Naive thymus-derived CD4-positive, alpha-beta T cell (primary cell): ENCODE results near the gene KLHL13. TPM values are rescaled to one million over a fixed set of nuclear protein-coding genes. Genes with fewer than 3 reads are reported as not detected.

ENCODE experiments used
- ATAC-seq: fragments of 150-1000 bp; cut with Tn5 transposase; 2 replicates; pipeline ENCODE4 v1.10.0; 2021; ENCODE audit warnings: mild to moderate bottlenecking, moderate library complexity
- CTCF ChIA-PET: fragments of 350-600 bp; sonication (Branson Sonifier 250); formaldehyde crosslinking; loops from one replicate; lab custom pipeline; 2021; ENCODE audit warnings: antibody characterized with exemption; lab: Charles Lee
- POLR2A ChIA-PET: fragments of 350-600 bp; sonication (Branson Sonifier 250); formaldehyde crosslinking; loops from one replicate; lab custom pipeline; 2021; ENCODE audit warnings: antibody characterized with exemption, inconsistent platforms; lab: Charles Lee
- DNase-seq, 9 donors: peaks; one replicate each; pipeline versions ENCODE4 v3.0.0 to v3.0.0-alpha.2; 2020 to 2022; ENCODE audit warnings: mixed read lengths in 1 of 9
- H3K27ac ChIP-seq: one replicate; pipeline ENCODE4 v1.7.0; 2013; ENCODE audit warnings: mild to moderate bottlenecking, low read depth, low read length, moderate library complexity
- H3K27me3 ChIP-seq, 2 donors: one replicate each; pipeline ENCODE4 v1.7.0; 2013; ENCODE audit warnings: low read length in 2 of 2, mild to moderate bottlenecking in 2 of 2, moderate library complexity in 2 of 2; ENCODE audit not compliant: control insufficient read depth in 2 of 2, insufficient read depth in 2 of 2
- H3K36me3 ChIP-seq, 3 experiments: 1 replicate in 2 of 3; 2 replicates in 1 of 3; pipeline ENCODE4 v1.7.0; 2013; ENCODE audit warnings: low read length in 3 of 3, mild to moderate bottlenecking in 3 of 3, moderate library complexity in 1 of 3; ENCODE audit not compliant: insufficient read depth in 3 of 3, control insufficient read depth in 2 of 3
- H3K4me1 ChIP-seq, 2 donors: one replicate each; pipeline ENCODE4 v1.7.0; 2013; ENCODE audit warnings: low read length in 2 of 2, mild to moderate bottlenecking in 2 of 2, moderate library complexity in 1 of 2; ENCODE audit not compliant: control insufficient read depth in 2 of 2, insufficient read depth in 2 of 2
- H3K4me3 ChIP-seq: 2 replicates; pipeline ENCODE4 v1.7.0; 2013; ENCODE audit warnings: mild to moderate bottlenecking, low read length
- H3K9me3 ChIP-seq, 3 experiments: 1 replicate in 2 of 3; 2 replicates in 1 of 3; pipeline ENCODE4 v1.7.0; 2013; ENCODE audit warnings: low read length in 3 of 3; ENCODE audit not compliant: control insufficient read depth in 2 of 3
- H3K27ac Mint-ChIP-seq, 9 donors: one replicate each; pipeline ENCODE4 v1.8.0; 2020 to 2022; ENCODE audit warnings: mixed read lengths in 9 of 9, mild to moderate bottlenecking in 8 of 9, moderate library complexity in 5 of 9, inconsistent platforms in 2 of 9
- H3K27me3 Mint-ChIP-seq, 5 donors: one replicate each; pipeline ENCODE4 v1.8.0; 2021 to 2022; ENCODE audit warnings: mixed read lengths in 5 of 5, mild to moderate bottlenecking in 1 of 5
- H3K36me3 Mint-ChIP-seq, 5 donors: one replicate each; pipeline ENCODE4 v1.8.0; 2020 to 2022; ENCODE audit warnings: mixed read lengths in 5 of 5, mild to moderate bottlenecking in 3 of 5, inconsistent platforms in 1 of 5
- H3K4me1 Mint-ChIP-seq, 7 donors: one replicate each; pipeline ENCODE4 v1.8.0; 2020 to 2022; ENCODE audit warnings: mixed read lengths in 7 of 7, mild to moderate bottlenecking in 3 of 7, inconsistent platforms in 1 of 7
- H3K4me3 Mint-ChIP-seq, 10 donors: one replicate each; pipeline ENCODE4 v1.8.0; 2020 to 2022; ENCODE audit warnings: mild to moderate bottlenecking in 10 of 10, mixed read lengths in 10 of 10, moderate library complexity in 6 of 10, inconsistent platforms in 2 of 10
- H3K9me3 Mint-ChIP-seq, 11 donors: one replicate each; pipeline ENCODE4 v1.8.0; 2020 to 2022; ENCODE audit warnings: mixed read lengths in 11 of 11, mild to moderate bottlenecking in 4 of 11, inconsistent platforms in 1 of 11, moderate library complexity in 1 of 11
- intact Hi-C, 2 donors: fragments of 100-400 bp; cut with micrococcal nuclease; formaldehyde crosslinking; loops; one replicate each; pipeline ENCODE4 v1.15.1; 2023
- polyA plus RNA-seq, 2 donors: library from polyadenylated mRNA; unstranded; fragments of 300-500 nt; fragmentation: Illumina TruSeq; gene quantifications; one replicate each; pipeline ENCODE4 v1.2.3, GENCODE V29; 2021
- total RNA-seq, 6 experiments: library from RNA in 5 of 6; stranded (reverse) in 5 of 6; gene quantifications; 1 replicate in 5 of 6; 2 replicates in 1 of 6; pipeline ENCODE4 v1.2.3 and lab custom pipeline; 2021 to 2026

KLHL13 gene
- total and polyA plus RNA-seq, 7 experiments from 2014 or later: 0.34 to 2.2 (median 1.1) TPM; not detected in 1

GRCh38 chrX:118058924-118059323, 57.7 kb downstream of the KLHL13 start:
- H3K27me3 Mint-ChIP-seq: no peaks in the 10 kb centered on the region
- Histone ChIP-seq H3K9me3 (no peaks in the 10 kb centered on the region), H3K27ac (no peak overlapping the region), H3K27me3 (no peaks in the 10 kb centered on the region), H3K4me1 (no peaks in the 10 kb centered on the region), H3K4me3 (no peak overlapping the region), H3K36me3 (no peaks in the 10 kb centered on the region)
- no peaks in the 10 kb centered on the region for H3K4me1 Mint-ChIP-seq
- no peak overlapping the region for H3K27ac Mint-ChIP-seq
- H3K9me3 Mint-ChIP-seq: peaks cover 0 to 3% (median 0%) of the 10 kb centered on the region in 11 donors
- H3K4me3 Mint-ChIP-seq: no peak overlapping the region
- no peak for DNase-seq
- CTCF ChIA-PET: no interaction called here
- intact Hi-C loops: no loop called here
- H3K36me3 Mint-ChIP-seq: peaks cover 0 to 3% (median 0%) of the 10 kb centered on the region in 5 donors
- no peak for ATAC-seq
- POLR2A ChIA-PET: no interaction called here

- Mint-ChIP-seq H3K27ac (no peak overlapping the region), H3K4me3 (no peak overlapping the region), H3K36me3 (peaks cover 0 to 3% (median 0%) of the 10 kb centered on the region in 5 donors), H3K4me1 (no peaks in the 10 kb centered on the region), H3K27me3 (no peaks in the 10 kb centered on the region), H3K9me3 (peaks cover 0 to 3% (median 0%) of the 10 kb centered on the region in 11 donors)
- no peaks in the 10 kb centered on the region for H3K27me3 ChIP-seq
- CTCF ChIA-PET: no interaction called here
- DNase-seq (no peak), ATAC-seq (no peak)
- H3K27ac ChIP-seq: no peak overlapping the region
- no peaks in the 10 kb centered on the region for H3K36me3 ChIP-seq
- H3K9me3 ChIP-seq: no peaks in the 10 kb centered on the region
- intact Hi-C loops: no loop called here
- POLR2A ChIA-PET: no interaction called here
- no peaks in the 10 kb centered on the region for H3K4me1 ChIP-seq
- no peak overlapping the region for H3K4me3 ChIP-seq
These were observed 59.7 kb downstream of the KLHL13 start for GRCh38 chrX:118056870-118057269.

DNA sequence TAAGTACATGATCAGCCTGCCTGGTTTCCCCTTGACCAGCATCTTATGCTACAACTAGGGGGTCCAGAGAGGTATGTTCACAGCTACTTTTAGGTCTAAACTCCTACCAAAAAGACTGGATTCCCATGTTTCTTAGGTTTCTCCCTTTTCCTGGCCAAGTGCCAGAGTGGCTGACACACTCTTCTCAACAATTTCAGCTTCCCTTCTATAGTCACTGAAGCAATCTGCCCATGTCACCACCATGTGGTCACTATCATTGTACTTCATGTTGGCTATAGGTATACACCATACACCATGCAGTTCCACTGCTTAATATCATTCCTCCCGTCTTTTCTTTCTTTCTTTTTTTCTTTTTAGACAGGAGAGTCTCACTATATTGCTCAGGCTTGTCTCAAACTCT, 66.9 kb downstream of the KLHL13 start:
- no peak overlapping the region for H3K4me3 ChIP-seq
- no peaks in the 10 kb centered on the region for H3K9me3 ChIP-seq
- H3K27ac ChIP-seq: no peak overlapping the region
- Mint-ChIP-seq H3K36me3 (peaks cover 0 to 4% (median 0%) of the 10 kb centered on the region in 5 donors), H3K4me1 (peaks cover 0 to 4% (median 0%) of the 10 kb centered on the region in 7 donors), H3K9me3 (peaks cover 0 to 2% (median 0%) of the 10 kb centered on the region in 11 donors), H3K27me3 (no peaks in the 10 kb centered on the region), H3K27ac (no peak overlapping the region), H3K4me3 (no peak overlapping the region)
- ChIA-PET CTCF (no interaction called here), POLR2A (no interaction called here)
- H3K36me3 ChIP-seq: no peaks in the 10 kb centered on the region
- ATAC-seq (no peak), DNase-seq (no peak)
- intact Hi-C loops: no loop called here
- H3K27me3 ChIP-seq: no peaks in the 10 kb centered on the region
- H3K4me1 ChIP-seq: no peaks in the 10 kb centered on the region

DNA sequence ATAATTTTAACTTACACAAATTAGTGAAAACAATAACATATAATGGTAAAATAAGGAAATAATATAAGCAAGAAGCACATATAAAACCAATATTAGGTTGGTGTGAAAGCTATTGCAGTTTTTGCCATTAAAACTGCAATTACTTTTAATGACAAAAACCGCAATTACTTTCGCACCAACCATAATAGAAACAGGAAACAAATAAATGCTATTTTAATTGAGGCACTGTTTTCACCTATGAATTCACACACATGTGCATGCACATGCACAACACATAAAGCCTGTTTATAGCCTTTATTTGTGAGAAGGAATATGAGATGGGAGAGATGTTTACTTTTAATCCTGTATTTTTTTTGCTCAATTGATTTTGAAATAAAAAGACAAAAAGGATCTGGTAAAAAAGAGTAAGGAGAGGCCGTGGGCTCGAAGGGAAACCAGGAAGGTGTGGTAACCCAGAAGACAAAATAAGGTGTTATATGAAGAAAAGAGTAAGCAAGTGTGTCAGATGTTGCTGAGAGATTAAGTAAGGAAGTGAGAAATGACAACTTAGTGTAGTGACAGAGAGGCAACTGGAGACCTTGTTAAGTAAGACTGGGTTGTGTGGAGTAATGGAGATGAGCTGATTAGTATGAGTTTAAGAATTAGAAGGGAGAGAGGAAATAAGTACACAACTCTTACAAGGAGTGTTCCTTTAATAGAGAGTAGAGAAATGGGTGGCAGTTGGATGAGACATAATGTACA, 69.0 kb downstream of the KLHL13 start:
- no peak overlapping the region for H3K4me3 Mint-ChIP-seq
- POLR2A ChIA-PET: no interaction called here
- CTCF ChIA-PET: no interaction called here
- peaks cover 0 to 4% (median 0%) of the 10 kb centered on the region in 7 donors for H3K4me1 Mint-ChIP-seq
- H3K9me3 Mint-ChIP-seq: peaks cover 0 to 21% (median 7%) of the 10 kb centered on the region in 11 donors
- ATAC-seq (no peak), DNase-seq (no peak)
- H3K27me3 Mint-ChIP-seq: no peaks in the 10 kb centered on the region
- Histone ChIP-seq H3K36me3 (no peaks in the 10 kb centered on the region), H3K4me1 (no peaks in the 10 kb centered on the region), H3K9me3 (no peaks in the 10 kb centered on the region), H3K27ac (no peak overlapping the region), H3K27me3 (no peaks in the 10 kb centered on the region), H3K4me3 (no peak overlapping the region)
- H3K36me3 Mint-ChIP-seq: peaks cover 0 to 4% (median 0%) of the 10 kb centered on the region in 5 donors
- H3K27ac Mint-ChIP-seq: peak overlapping the region in 1 of 9 donors; percentile 1
- intact Hi-C loops: no loop called here

- Histone ChIP-seq H3K27ac (no peak overlapping the region), H3K36me3 (no peaks in the 10 kb centered on the region), H3K4me3 (no peak overlapping the region), H3K4me1 (no peaks in the 10 kb centered on the region), H3K27me3 (no peaks in the 10 kb centered on the region), H3K9me3 (no peaks in the 10 kb centered on the region)
- ChIA-PET CTCF (no interaction called here), POLR2A (no interaction called here)
- Mint-ChIP-seq H3K4me1 (no peaks in the 10 kb centered on the region), H3K27ac (no peak overlapping the region), H3K9me3 (peaks cover 0 to 32% (median 10%) of the 10 kb centered on the region in 11 donors), H3K27me3 (no peaks in the 10 kb centered on the region), H3K4me3 (no peak overlapping the region), H3K36me3 (peaks cover 0 to 8% (median 0%) of the 10 kb centered on the region in 5 donors)
- intact Hi-C loops: no loop called here
- DNase-seq (no peak), ATAC-seq (no peak)
These were observed 77.0 kb downstream of the KLHL13 start for GRCh38 chrX:118039591-118039990.

GRCh38 chrX:118038614-118039365, 77.8 kb downstream of the KLHL13 start:
- CTCF ChIA-PET: no interaction called here
- Histone ChIP-seq H3K4me3 (no peak overlapping the region), H3K27me3 (no peaks in the 10 kb centered on the region), H3K36me3 (no peaks in the 10 kb centered on the region), H3K9me3 (no peaks in the 10 kb centered on the region), H3K27ac (no peak overlapping the region), H3K4me1 (no peaks in the 10 kb centered on the region)
- POLR2A ChIA-PET: no interaction called here
- DNase-seq (no peak), ATAC-seq (no peak)
- Mint-ChIP-seq H3K27ac (no peak overlapping the region), H3K27me3 (no peaks in the 10 kb centered on the region), H3K9me3 (peaks cover 0 to 28% (median 9%) of the 10 kb centered on the region in 11 donors), H3K36me3 (peaks cover 0 to 8% (median 0%) of the 10 kb centered on the region in 5 donors), H3K4me1 (no peaks in the 10 kb centered on the region), H3K4me3 (no peak overlapping the region)
- intact Hi-C loops: no loop called here
